SU-DHL-6 (cell line): ENCODE measurements around the gene PIEZO1.

Source experiments
- H2AFZ ChIP-seq: fragments of 200-600 bp; sonication (generic); 2 replicates; pipeline ENCODE4 v1.6.1; 2014; ENCODE audit warnings: low read depth, mild to moderate bottlenecking, moderate library complexity, mixed read lengths, antibody characterized with exemption, low read length; ENCODE audit not compliant: severe bottlenecking
- H3F3A ChIP-seq: fragments of 200-600 bp; shearing (Covaris generic); 2 replicates; pipeline ENCODE4 v1.6.0; 2016; ENCODE audit warnings: antibody characterized with exemption, mild to moderate bottlenecking; ENCODE audit not compliant: insufficient read depth
- H3K27ac ChIP-seq: fragments of 200-600 bp; sonication (generic); 2 replicates; pipeline ENCODE4 v1.5.1; 2016; ENCODE audit warnings: low read depth, mild to moderate bottlenecking, low read length, moderate library complexity, mixed read lengths
- H3K27me3 ChIP-seq: fragments of 200-600 bp; sonication (generic), shearing (Covaris generic); 2 replicates; pipeline ENCODE4 v1.6.0; 2014; ENCODE audit warnings: mild to moderate bottlenecking, low read length
- H3K36me3 ChIP-seq: fragments of 200-600 bp; sonication (generic); 2 replicates; pipeline ENCODE4 v1.6.1; 2014; ENCODE audit warnings: mild to moderate bottlenecking, low read length, mixed read lengths
- H3K4me2 ChIP-seq: fragments of 300-600, 200-600 bp; shearing (Covaris generic), sonication (generic); 2 replicates; pipeline ENCODE4 v1.6.0; 2014; ENCODE audit warnings: low read length, low read depth, mild to moderate bottlenecking; ENCODE audit not compliant: poor library complexity, severe bottlenecking
- H3K4me3 ChIP-seq: fragments of 200-600 bp; sonication (generic); 2 replicates; pipeline ENCODE4 v1.5.1; 2014; ENCODE audit warnings: antibody characterized with exemption, low read length, mild to moderate bottlenecking, mixed read lengths; ENCODE audit not compliant: insufficient read depth, poor library complexity, severe bottlenecking
- H3K79me2 ChIP-seq: fragments of 200-600 bp; sonication (generic); 2 replicates; pipeline ENCODE4 v1.6.1; 2014; ENCODE audit warnings: mild to moderate bottlenecking, low read length, moderate library complexity; ENCODE audit not compliant: insufficient read depth
- H3K9ac ChIP-seq: fragments of 200-600 bp; sonication (generic); 2 replicates; pipeline ENCODE4 v1.7.0; 2014; ENCODE audit warnings: mild to moderate bottlenecking, low read length
- H3K9me2 ChIP-seq: fragments of 200-600 bp; sonication (generic); replicated peaks from 2 replicates; pipeline ENCODE4 v1.6.1; 2014; ENCODE audit warnings: low read length; ENCODE audit not compliant: insufficient read depth
- H3K9me3 ChIP-seq: fragments of 200-600 bp; sonication (generic); 2 replicates; pipeline ENCODE4 v1.6.1; 2014; ENCODE audit warnings: low read length, mixed read lengths; ENCODE audit not compliant: insufficient read depth
- H4K20me1 ChIP-seq: fragments of 200-600 bp; sonication (generic); 2 replicates; pipeline ENCODE4 v1.6.1; 2014; ENCODE audit warnings: low read depth, mild to moderate bottlenecking, antibody characterized with exemption, low read length, moderate library complexity, mixed read lengths
- CTCF ChIP-seq: fragments of 200-600 bp; sonication (generic); IDR thresholded peaks from one replicate; pipeline ENCODE4 v1.5.1; 2017; ENCODE audit warnings: antibody characterized with exemption, mild to moderate bottlenecking, low read length, moderate library complexity; ENCODE audit not compliant: insufficient read depth, poor library complexity, severe bottlenecking
- EZH2phosphoT487 ChIP-seq: fragments of 200-600 bp; sonication (generic), shearing (Covaris generic); conservative IDR thresholded peaks from 2 replicates; pipeline ENCODE4 v1.6.1; 2018; ENCODE audit warnings: mild to moderate bottlenecking, antibody characterized with exemption, low read length, moderate library complexity, mixed read lengths

PIEZO1 gene

GRCh38 chr16:88700322-88700635, 84.7 kb downstream of the PIEZO1 start:
- Histone ChIP-seq H3K4me2 (peak overlapping the region; percentile 52), H3F3A (no peaks in the 10 kb centered on the region), H3K9ac (peak overlapping the region; percentile 50), H3K27me3 (no peaks in the 10 kb centered on the region), H3K79me2 (no peaks in the 10 kb centered on the region), H3K4me3 (no peak overlapping the region), H2AFZ (no peak overlapping the region), H3K36me3 (no peaks in the 10 kb centered on the region), H3K9me3 (no peaks in the 10 kb centered on the region), H3K9me2 (no peaks in the 10 kb centered on the region), H3K27ac (0 out of 2 replicates have a peak overlapping the region, but pooled peaks have one; percentile 22), H4K20me1 (no peaks in the 10 kb centered on the region; the same call in 1 of the 2 replicates)
- no peak for TF ChIP-seq EZH2phosphoT487
- no peak for TF ChIP-seq CTCF

GRCh38 chr16:88699180-88699579, 85.8 kb downstream of the PIEZO1 start:
- no peak for TF ChIP-seq CTCF
- no peak for TF ChIP-seq EZH2phosphoT487
- H3K9ac ChIP-seq = no peak overlapping the region
- H3K9me2 ChIP-seq = no peaks in the 10 kb centered on the region
- no peaks in the 10 kb centered on the region for H4K20me1 ChIP-seq
- H3K9me3 ChIP-seq = no peaks in the 10 kb centered on the region
- H3K4me2 ChIP-seq = no peak overlapping the region
- H3K27me3 ChIP-seq = no peaks in the 10 kb centered on the region
- H3K27ac ChIP-seq = no peak overlapping the region
- H3K4me3 ChIP-seq = no peak overlapping the region
- H2AFZ ChIP-seq = no peak overlapping the region
- H3F3A ChIP-seq = no peaks in the 10 kb centered on the region
- H3K79me2 ChIP-seq = no peaks in the 10 kb centered on the region
- no peaks in the 10 kb centered on the region for H3K36me3 ChIP-seq

GRCh38 chr16:88698646-88699045, 86.4 kb downstream of the PIEZO1 start:
- Histone ChIP-seq H3K27me3 (no peaks in the 10 kb centered on the region), H4K20me1 (no peaks in the 10 kb centered on the region), H3K9me3 (no peaks in the 10 kb centered on the region), H3K4me3 (no peak overlapping the region), H3K27ac (no peak overlapping the region), H3K36me3 (no peaks in the 10 kb centered on the region), H3K79me2 (no peaks in the 10 kb centered on the region), H3K9me2 (no peaks in the 10 kb centered on the region), H2AFZ (no peak overlapping the region), H3F3A (no peaks in the 10 kb centered on the region), H3K9ac (no peak overlapping the region), H3K4me2 (no peak overlapping the region)
- TF ChIP-seq CTCF (no peak), EZH2phosphoT487 (no peak)
